ENCODE results near the gene GSK3A.

GSK3A gene

GRCh38 chr19:42204664-42205063, 37.7 kb downstream of the GSK3A start:
- in situ Hi-C loops (cut with HindIII; ENCODE audit: low sequenced_read_pairs): no loop called here

GRCh38 chr19:42203700-42204099, 38.7 kb downstream of the GSK3A start:
- in situ Hi-C loops (cut with HindIII; ENCODE audit: low sequenced_read_pairs): no loop called here

GRCh38 chr19:42202290-42202880, 40.0 kb downstream of the GSK3A start:
- in situ Hi-C loops (cut with HindIII; ENCODE audit: low sequenced_read_pairs): no loop called here

- in situ Hi-C loops (cut with HindIII; ENCODE audit: low sequenced_read_pairs): no loop called here
Observed at GRCh38 chr19:42201489-42202289, 40.7 kb downstream of the GSK3A start.

- in situ Hi-C loops (cut with HindIII; ENCODE audit: low sequenced_read_pairs): no loop called here
Observed at GRCh38 chr19:42200116-42200715, 42.2 kb downstream of the GSK3A start.

DNA sequence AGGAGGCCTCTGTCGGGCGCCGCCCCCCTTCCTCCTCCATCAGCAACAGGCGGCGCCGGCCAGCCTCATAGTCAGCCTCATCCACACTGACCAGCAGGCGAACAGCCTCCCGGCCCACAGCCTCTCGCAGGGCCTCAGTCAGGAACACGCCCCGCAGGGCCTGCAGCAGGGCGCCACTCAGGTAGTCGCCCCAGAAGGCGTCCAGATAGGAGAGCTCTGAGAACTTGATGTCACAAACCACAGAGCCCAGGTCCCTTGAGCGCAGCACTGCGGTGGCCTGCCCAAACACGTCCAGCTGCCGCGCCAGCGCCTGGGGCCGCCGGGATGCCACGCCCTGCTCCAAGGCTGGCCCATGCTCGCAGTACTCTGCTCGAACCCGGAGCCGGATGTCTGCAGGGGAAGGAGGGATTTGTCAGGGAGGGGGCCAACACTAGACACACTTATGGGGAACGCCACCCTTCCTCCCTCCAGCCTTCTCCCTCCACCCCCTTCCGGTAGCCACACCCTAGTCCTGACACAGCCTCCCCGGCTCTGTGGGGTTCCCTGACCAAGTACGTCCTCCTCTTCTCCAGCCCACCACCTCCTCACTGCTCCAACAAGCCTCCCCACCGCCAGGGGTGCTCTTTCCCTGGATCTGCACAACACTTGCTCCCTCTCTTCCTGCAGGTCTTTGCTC, 42.8 kb downstream of the GSK3A start:
- in situ Hi-C loops (cut with HindIII; ENCODE audit: low sequenced_read_pairs): no loop called here

DNA sequence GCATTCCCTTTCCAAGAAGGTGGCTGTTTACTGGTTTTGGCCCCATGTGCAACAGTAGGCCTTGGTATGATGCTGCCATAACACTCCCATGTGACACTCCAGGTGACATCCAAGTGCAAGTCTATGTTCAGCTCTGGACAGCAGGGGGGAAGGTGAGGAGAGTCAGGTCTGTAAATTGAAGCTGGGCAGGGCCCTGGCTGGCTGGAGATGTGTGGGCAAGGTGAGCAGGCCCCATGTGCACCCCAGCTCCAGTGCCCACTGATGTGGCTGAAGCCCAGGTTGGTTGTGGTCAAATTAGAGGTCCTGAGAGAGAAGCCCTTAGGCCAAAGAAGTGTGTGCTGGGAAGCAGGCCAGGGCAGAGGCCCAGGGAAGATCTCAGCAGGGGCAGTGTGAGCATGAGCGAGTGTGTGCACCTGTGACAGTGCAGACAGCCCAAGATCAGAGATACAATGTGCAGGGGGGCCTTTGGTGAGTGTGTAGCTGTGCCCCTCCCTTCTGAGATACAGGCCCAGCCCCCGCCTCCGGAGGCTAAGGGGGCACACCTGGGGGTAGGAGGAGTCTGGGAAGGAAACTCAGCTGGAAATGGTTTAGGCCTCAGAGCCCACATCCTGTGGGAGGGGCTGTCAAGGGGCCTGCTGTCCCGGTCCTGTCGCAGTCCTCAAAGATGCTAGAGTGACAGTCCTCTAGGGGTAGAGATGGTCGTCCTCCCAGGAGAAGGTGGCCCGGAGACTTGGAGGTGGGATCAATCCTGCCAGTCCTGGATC, 43.5 kb downstream of the GSK3A start:
- in situ Hi-C loops (cut with HindIII; ENCODE audit: low sequenced_read_pairs): no loop called here

- in situ Hi-C loops (cut with HindIII; ENCODE audit: low sequenced_read_pairs): no loop called here
Observed at GRCh38 chr19:42197375-42197817, 45.0 kb downstream of the GSK3A start.

GRCh38 chr19:42196011-42197001, 46.1 kb downstream of the GSK3A start:
- in situ Hi-C loops (cut with HindIII; ENCODE audit: low sequenced_read_pairs): no loop called here

DNA sequence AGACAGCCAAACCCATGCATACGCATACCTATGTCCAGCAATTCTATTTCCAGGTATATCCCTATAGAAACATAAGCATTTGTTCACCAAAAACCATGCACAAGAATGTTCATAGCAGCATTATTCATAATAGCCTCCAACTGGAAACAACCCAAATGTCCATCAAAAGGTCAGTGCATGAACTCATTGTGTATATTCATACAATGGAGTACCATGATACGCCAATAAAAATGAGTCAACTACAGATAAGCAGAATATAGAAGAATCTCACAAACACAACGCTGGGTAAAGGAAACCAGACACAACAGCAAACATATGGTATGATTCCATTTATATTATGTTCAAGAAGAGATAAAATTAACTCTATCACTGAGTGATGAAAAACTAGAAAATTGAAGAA, 48.7 kb downstream of the GSK3A start:
- in situ Hi-C loops (cut with HindIII; ENCODE audit: low sequenced_read_pairs): no loop called here

DNA sequence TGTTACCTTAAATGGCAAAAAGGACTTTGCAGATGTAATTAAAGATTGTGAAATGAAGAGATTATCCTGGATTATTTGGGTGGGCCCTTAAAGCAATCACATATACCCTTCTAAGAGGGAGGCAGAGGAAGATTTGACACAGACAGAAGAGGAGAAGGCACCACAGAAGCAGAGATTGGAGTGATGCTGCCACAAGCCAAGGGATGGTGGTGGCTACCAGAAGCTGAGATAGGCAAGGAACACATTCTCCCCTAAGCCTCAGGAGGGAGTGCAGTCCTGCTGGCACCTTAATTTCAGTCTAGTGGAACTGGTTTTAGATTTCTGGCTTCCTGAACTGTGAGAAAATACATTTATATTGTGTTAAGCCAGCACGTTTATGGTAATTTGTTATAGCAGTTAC, 49.1 kb downstream of the GSK3A start:
- in situ Hi-C loops (cut with HindIII; ENCODE audit: low sequenced_read_pairs): no loop called here

GRCh38 chr19:42191855-42192254, 50.5 kb downstream of the GSK3A start:
- in situ Hi-C loops (cut with HindIII; ENCODE audit: low sequenced_read_pairs): no loop called here

DNA sequence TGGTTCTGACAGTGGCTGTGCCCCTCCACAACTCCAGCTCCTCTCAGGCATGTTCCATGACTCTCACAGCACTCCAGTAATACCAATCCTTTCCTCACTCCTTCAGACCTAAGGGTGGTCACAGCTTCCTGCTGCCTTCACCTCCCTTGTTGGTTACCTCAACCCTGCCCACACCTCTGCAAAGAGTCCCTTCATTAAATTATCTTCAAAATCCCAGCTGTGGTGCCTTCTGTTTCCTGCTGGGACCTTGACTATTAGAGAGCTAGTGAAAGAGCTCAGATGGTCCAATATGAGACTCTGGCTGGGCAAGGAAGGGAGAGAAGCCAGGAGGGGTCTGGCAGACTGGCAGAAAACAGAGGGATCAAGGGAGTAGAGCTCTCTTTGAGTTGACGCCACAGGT, 51.1 kb downstream of the GSK3A start:
- in situ Hi-C loops (cut with HindIII; ENCODE audit: low sequenced_read_pairs): no loop called here

GRCh38 chr19:42189133-42189532, 53.3 kb downstream of the GSK3A start:
- in situ Hi-C loops (cut with HindIII; ENCODE audit: low sequenced_read_pairs): no loop called here

- in situ Hi-C loops (cut with HindIII; ENCODE audit: low sequenced_read_pairs): no loop called here
Observed at GRCh38 chr19:42188665-42189064, 53.7 kb downstream of the GSK3A start.

DNA sequence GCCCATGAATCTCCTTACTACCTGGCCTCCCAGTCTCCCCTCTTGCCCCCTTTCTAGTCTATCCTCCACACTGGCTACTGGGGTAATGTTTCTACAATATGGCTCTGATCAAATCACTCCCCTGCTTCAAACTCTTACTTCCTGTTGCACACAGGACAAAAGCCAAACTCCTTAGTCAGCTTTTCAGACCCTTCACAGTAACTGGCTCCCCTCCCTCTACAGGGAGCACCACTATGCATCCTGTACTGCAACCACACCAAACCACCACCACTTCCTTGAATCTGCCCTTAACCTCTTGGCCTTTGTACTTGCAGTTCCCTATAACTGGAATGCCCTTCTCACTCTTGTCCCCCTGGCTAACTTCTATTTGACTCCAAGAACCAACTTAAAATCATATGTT, 57.1 kb downstream of the GSK3A start:
- in situ Hi-C loops (cut with HindIII; ENCODE audit: low sequenced_read_pairs): no loop called here

DNA sequence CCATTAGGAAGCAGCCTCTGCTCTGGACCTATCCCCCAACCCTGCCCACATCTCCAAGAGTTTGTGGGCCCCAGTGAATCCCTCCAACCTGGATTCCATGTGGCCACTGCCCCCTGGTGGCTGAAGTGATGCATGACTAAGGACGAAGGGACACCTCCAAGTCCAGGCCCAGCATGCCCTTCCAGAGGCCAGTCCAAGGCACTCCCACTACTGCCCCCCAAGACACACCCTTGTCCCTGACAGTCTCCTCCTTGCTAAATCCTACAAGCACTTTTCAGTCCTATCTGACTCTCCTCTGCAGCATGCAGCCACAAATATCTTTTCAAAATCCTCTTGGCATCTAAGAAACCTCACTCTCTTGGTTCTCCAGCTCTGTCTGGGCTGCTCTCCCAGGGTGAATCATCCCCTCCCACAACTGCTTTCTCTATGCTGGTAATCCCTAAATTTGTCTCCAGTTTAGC, 58.0 kb downstream of the GSK3A start:
- in situ Hi-C loops (cut with HindIII; ENCODE audit: low sequenced_read_pairs): no loop called here
